ENCODE data around the gene LDLRAD4.
"Not testable (repeated sequence)": the region's sequence is repeated elsewhere in the genome, so short reads cannot be mapped to it uniquely, and the experiment has no call there.

The LDLRAD4 gene

GRCh38 chr18:13480571-13481255 lies 262.2 kb downstream of the LDLRAD4 start:
- no peak for DNase-seq

GRCh38 chr18:13481331-13481730 lies 262.8 kb downstream of the LDLRAD4 start:
- DNase-seq = no peak

GRCh38 chr18:13481820-13482617 lies 263.5 kb downstream of the LDLRAD4 start:
- no peak for DNase-seq

GRCh38 chr18:13482618-13482945 lies 264.0 kb downstream of the LDLRAD4 start:
- DNase-seq = no peak

- no peak for DNase-seq
Observed at GRCh38 chr18:13483316-13484270, 265.0 kb downstream of the LDLRAD4 start.

GRCh38 chr18:13485182-13485581 lies 266.6 kb downstream of the LDLRAD4 start:
- DNase-seq = no peak

GRCh38 chr18:13485604-13486003 lies 267.0 kb downstream of the LDLRAD4 start:
- DNase-seq = no peak

GRCh38 chr18:13486284-13486683 lies 267.7 kb downstream of the LDLRAD4 start:
- DNase-seq = no peak

GRCh38 chr18:13486686-13487085 lies 268.1 kb downstream of the LDLRAD4 start:
- no peak for DNase-seq

- DNase-seq = no peak
Observed at GRCh38 chr18:13487237-13487636, 268.7 kb downstream of the LDLRAD4 start.

- DNase-seq = no peak
Observed at GRCh38 chr18:13488281-13488929, 269.8 kb downstream of the LDLRAD4 start.

- not testable (repeated sequence) for DNase-seq
Observed at GRCh38 chr18:13489303-13489702, 270.7 kb downstream of the LDLRAD4 start.

GRCh38 chr18:13491138-13491537 lies 272.6 kb downstream of the LDLRAD4 start:
- no peak for DNase-seq

- DNase-seq = no peak
Observed at GRCh38 chr18:13492314-13492713, 273.8 kb downstream of the LDLRAD4 start.

- no peak for DNase-seq
Observed at GRCh38 chr18:13493079-13493478, 274.5 kb downstream of the LDLRAD4 start.

GRCh38 chr18:13493725-13494124 lies 275.2 kb downstream of the LDLRAD4 start:
- no peak for DNase-seq

- no peak for DNase-seq
Observed at GRCh38 chr18:13494871-13495445, 276.4 kb downstream of the LDLRAD4 start.

- no peak for DNase-seq
Observed at GRCh38 chr18:13495961-13496360, 277.4 kb downstream of the LDLRAD4 start.

- DNase-seq = no peak
Observed at GRCh38 chr18:13496691-13497281, 278.2 kb downstream of the LDLRAD4 start.

- DNase-seq = no peak
Observed at GRCh38 chr18:13499803-13500202, 281.2 kb downstream of the LDLRAD4 start.

- DNase-seq = peak; percentile 57 to 69
Observed at GRCh38 chr18:13500227-13500865, 281.8 kb downstream of the LDLRAD4 start.

Measured in NCI-H2081 (cell line).